ENCODE data around the gene CDCA3. TPM values are rescaled to one million over a fixed set of nuclear protein-coding genes. Genes with fewer than 3 reads are reported as not detected.

CDCA3 gene
- total and polyA plus RNA-seq, 2 of the 13 experiments (the other 11 are each of a cell fraction or from before 2014, with no cell fraction given), result 32.7 to 56.5 TPM

DNA sequence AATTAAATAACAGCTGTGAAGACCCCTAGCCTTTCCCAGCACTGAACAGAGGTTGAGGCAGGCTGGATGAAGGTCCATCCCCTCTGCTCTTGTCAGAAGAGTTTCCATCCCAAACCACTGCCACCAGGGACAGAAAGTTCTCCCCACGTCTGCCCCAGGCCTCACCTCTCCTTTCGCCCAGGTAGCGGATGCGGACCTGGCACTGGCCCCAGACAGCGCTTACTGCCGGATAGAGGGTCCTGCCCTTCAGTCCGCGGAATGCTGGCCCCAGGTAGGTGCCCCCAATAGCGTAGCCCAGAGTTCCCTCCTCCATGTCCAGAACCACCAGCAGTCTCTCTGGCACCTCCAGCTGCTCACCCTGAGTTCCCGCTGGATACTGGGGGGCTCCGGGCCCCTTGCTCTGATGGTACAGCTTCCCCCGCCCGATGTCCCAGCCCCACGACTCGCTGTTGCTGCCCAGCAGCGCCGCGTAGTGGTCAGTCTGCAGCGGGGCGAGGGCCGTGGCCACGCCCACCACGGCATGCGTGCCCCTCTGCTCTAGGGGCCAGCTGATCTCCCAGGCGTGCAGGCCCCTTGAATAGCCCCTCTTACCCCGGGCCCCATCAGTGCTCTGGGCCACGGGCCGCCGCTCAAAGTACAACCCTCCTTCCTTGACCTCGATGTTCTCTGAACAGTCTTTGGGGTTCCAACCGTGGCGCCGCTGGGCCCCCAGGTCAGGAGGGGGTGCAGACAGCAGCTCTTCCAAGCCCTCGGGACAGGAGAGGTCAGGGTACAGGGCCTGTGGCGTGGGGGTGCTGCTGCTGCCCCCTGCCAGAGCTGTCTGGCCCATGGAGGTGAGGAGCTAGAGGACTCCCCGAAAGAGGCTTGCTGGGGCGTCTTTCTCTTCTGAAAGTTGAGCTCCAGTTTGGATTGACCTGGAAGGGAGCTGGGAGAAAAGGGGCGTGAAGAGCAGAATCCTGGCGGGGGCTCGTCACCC is 21.3 kb upstream of the CDCA3 start (continued):
- TF ChIP-seq ZNF556 (CRISPR knock-in tag; IDR thresholded peaks at IDR 0.05; ENCODE audit: borderline replicate concordance), result peak; percentile 62; the same call in 1 of the 2 replicates
- 0 out of 2 replicates have a peak, but pooled peaks have one; percentile 77 for TF ChIP-seq MTERF4 (CRISPR knock-in tag; IDR thresholded peaks at IDR 0.05)
- TF ChIP-seq STAG1 (CRISPR knock-in tag; IDR thresholded peaks at IDR 0.05), result peak; percentile 70
- TF ChIP-seq ZNF572 (CRISPR knock-in tag; IDR thresholded peaks at IDR 0.05), result peak; percentile 57; the same call in 1 of the 2 replicates
- TF ChIP-seq PCBP1 (IDR thresholded peaks at IDR 0.05; ENCODE audit: borderline replicate concordance, low read depth, low read length), result peak; percentile 80; the same call in 1 of the 2 replicates
- peak; percentile 14; the same call in 1 of the 2 replicates for TF ChIP-seq ZNF501 (CRISPR knock-in tag; IDR thresholded peaks at IDR 0.05)
- peak; percentile 88 for TF ChIP-seq RBFOX2 (IDR thresholded peaks at IDR 0.05; ENCODE audit: low read depth, low read length)
- no peak for TF ChIP-seq IKZF1 (IDR thresholded peaks at IDR 0.05)
- 0 out of 2 replicates have a peak, but pooled peaks have one; percentile 23 for TF ChIP-seq ZNF274 (CRISPR knock-in tag; IDR thresholded peaks at IDR 0.05)
- no peak for TF ChIP-seq MBNL3 (CRISPR knock-in tag; conservative IDR thresholded peaks at IDR 0.05)
- no peak for TF ChIP-seq ZNF10 (CRISPR knock-in tag; IDR thresholded peaks at IDR 0.05; ENCODE audit: borderline replicate concordance, low read depth)
- TF ChIP-seq FOXJ3 (CRISPR knock-in tag; IDR thresholded peaks at IDR 0.05; ENCODE audit: borderline replicate concordance), result peak; percentile 47; the same call in 1 of the 2 replicates
- TF ChIP-seq NCOA1 (CRISPR knock-in tag; IDR thresholded peaks at IDR 0.05), result no peak
- no peak for TF ChIP-seq PLSCR1 (CRISPR knock-in tag; IDR thresholded peaks at IDR 0.05; ENCODE audit: borderline replicate concordance)
- TF ChIP-seq POLR2A (IDR thresholded peaks at IDR 0.05; ENCODE audit: insufficient read depth in 1 of 2, low read depth in 2 of 2, low read length in 2 of 2), result no peak; a peak in 1 of 4 replicates
- TF ChIP-seq ZBTB26 (CRISPR knock-in tag; IDR thresholded peaks at IDR 0.05; ENCODE audit: borderline replicate concordance), result no peak; the same call in 1 of the 2 replicates
- TF ChIP-seq POLR2G (IDR thresholded peaks at IDR 0.05; ENCODE audit: low read depth, low read length), result peak; percentile 61
- no peak for TF ChIP-seq ATRX (CRISPR knock-in tag; IDR thresholded peaks at IDR 0.05; ENCODE audit: borderline replicate concordance)
- TF ChIP-seq FOXM1 (CRISPR knock-in tag; IDR thresholded peaks at IDR 0.05), result no peak
- TF ChIP-seq MEIS1 (CRISPR knock-in tag; IDR thresholded peaks at IDR 0.05; ENCODE audit: borderline replicate concordance), result peak; percentile 72; the same call in 1 of the 2 replicates
- TF ChIP-seq, protein P1, sequence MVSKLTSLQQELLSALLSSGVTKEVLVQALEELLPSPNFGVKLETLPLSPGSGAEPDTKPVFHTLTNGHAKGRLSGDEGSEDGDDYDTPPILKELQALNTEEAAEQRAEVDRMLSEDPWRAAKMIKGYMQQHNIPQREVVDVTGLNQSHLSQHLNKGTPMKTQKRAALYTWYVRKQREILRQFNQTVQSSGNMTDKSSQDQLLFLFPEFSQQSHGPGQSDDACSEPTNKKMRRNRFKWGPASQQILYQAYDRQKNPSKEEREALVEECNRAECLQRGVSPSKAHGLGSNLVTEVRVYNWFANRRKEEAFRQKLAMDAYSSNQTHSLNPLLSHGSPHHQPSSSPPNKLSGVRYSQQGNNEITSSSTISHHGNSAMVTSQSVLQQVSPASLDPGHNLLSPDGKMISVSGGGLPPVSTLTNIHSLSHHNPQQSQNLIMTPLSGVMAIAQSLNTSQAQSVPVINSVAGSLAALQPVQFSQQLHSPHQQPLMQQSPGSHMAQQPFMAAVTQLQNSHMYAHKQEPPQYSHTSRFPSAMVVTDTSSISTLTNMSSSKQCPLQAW (CRISPR knock-in tag; IDR thresholded peaks at IDR 0.05), result peak; percentile 71; the same call in 1 of the 2 replicates
- peak; percentile 91 for TF ChIP-seq MYC (CRISPR knock-in tag; IDR thresholded peaks at IDR 0.05; ENCODE audit: borderline replicate concordance)
- TF ChIP-seq, protein P2, sequence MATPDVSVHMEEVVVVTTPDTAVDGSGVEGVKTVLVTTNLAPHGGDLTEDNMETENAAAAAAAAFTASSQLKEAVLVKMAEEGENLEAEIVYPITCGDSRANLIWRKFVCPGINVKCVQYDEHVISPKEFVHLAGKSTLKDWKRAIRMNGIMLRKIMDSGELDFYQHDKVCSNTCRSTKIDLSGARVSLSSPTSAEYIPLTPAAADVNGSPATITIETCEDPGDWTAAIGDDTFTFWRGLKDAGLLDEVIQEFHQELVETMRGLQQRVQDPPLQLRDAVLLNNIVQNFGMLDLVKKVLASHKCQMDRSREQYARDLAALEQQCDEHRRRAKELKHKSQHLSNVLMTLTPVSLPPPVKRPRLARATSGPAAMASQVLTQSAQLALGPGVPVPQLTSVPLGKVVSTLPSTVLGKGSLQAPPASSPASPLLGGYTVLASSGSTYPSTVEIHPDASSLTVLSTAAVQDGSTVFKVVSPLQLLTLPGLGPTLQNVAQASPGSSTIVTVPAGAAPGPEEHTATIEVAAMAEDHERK (CRISPR knock-in tag; IDR thresholded peaks at IDR 0.05; ENCODE audit: low read depth), result peak; percentile 65

Measured in HepG2 (cell line).